Lower leg skin (tissue), 4 donors: ENCODE measurements around the gene LBHD2. TPM values are rescaled to one million over a fixed set of nuclear protein-coding genes. Genes with fewer than 3 reads are reported as not detected.

Experiments
- DNase-seq, 2 donors: peaks; one replicate each; pipeline ENCODE4 v3.0.0-alpha.2; 2019; ENCODE audit warnings: low spot score in 2 of 2
- H3K4me3 ChIP-seq: fragments of 200-600 bp; sonication (generic); 2 replicates; pipeline ENCODE4 v1.5.1; 2017; ENCODE audit warnings: mild to moderate bottlenecking, low read depth; ENCODE audit not compliant: poor library complexity, severe bottlenecking
- POLR2A ChIP-seq, 2 donors: fragments of 450-650 bp; IDR thresholded peaks; one replicate each; pipeline ENCODE4 v1.6.1; 2016 to 2017; ENCODE audit warnings: antibody characterized with exemption in 2 of 2, mild to moderate bottlenecking in 1 of 2, moderate library complexity in 1 of 2
- WGBS, 2 donors: methylation state at CpG; one replicate each; pipeline ENCODE4 v1.1.5; 2018; 5-methylcytosine and 5-hydroxymethylcytosine counted together
- intact Hi-C: fragments of 100-400 bp; cut with DNase I; formaldehyde crosslinking; loops from one replicate; pipeline ENCODE4 v1.15.0; 2023; ENCODE audit warnings: low total_unique reads
- total RNA-seq, 4 donors: library from RNA; depleted of rRNA; stranded (reverse); fragments of >200 nt; gene quantifications; one replicate each; pipeline ENCODE4 v1.1.0, GENCODE V29; 2016
- TF ChIP-seq, protein P1 (sequence below), 3 donors: fragments of 450-650 bp; IDR thresholded peaks; one replicate each; pipeline ENCODE4 v1.5.1; 2016; ENCODE audit warnings: antibody characterized with exemption in 3 of 3, mild to moderate bottlenecking in 3 of 3, moderate library complexity in 2 of 3

LBHD2 gene
- total RNA-seq, 4 donors from 2014 or later = not detected

DNA sequence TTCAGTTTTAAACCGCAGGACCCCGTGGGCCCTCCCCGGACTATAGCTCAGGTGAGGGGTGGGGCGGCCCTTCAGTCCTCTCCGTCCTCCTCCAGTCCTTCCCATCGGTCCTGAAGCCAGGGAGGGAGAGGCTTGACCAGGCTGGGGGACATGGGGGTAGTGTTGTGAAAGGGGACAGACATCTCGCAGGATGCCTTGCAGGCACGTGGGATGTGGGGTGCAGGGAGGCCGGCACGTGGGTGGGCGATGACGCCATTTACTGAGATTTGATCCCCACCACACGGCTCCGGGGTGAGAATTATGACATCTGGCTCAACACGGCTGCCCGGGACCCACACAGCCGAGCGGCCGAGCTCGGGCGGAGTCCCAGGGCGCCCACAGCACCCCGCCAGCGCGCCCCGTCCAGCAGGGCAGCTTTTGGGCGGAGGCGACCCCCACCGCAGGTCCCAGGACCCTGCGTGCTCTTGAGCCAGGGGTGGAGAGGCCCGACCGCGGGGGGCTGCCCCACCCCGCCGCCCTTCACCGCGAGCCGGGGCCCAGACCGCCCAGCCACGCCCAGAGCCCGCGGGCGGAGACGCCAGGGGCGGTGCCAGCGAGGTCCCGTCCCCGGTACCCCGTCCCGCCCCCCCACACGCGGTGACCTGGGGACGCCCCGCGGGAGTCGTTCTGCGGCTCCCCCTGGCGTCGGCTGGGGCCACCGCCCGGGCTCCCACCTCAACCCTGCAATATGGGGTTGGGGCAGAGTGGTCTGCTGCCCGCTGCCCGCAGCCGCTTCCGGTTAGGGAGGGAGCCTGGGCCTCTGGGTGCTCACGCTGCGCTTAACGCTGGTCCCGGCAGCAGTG is 7.3 kb downstream of the LBHD2 start:
- WGBS, 2 donors = 26 to 32% methylated on average over 15 of the region's 69 CpGs
- no peak overlapping the region for H3K4me3 ChIP-seq
- DNase-seq = no peak
- TF ChIP-seq POLR2A (IDR thresholded peaks at IDR 0.05) = no peak
- TF ChIP-seq, protein P1, sequence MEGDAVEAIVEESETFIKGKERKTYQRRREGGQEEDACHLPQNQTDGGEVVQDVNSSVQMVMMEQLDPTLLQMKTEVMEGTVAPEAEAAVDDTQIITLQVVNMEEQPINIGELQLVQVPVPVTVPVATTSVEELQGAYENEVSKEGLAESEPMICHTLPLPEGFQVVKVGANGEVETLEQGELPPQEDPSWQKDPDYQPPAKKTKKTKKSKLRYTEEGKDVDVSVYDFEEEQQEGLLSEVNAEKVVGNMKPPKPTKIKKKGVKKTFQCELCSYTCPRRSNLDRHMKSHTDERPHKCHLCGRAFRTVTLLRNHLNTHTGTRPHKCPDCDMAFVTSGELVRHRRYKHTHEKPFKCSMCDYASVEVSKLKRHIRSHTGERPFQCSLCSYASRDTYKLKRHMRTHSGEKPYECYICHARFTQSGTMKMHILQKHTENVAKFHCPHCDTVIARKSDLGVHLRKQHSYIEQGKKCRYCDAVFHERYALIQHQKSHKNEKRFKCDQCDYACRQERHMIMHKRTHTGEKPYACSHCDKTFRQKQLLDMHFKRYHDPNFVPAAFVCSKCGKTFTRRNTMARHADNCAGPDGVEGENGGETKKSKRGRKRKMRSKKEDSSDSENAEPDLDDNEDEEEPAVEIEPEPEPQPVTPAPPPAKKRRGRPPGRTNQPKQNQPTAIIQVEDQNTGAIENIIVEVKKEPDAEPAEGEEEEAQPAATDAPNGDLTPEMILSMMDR (IDR thresholded peaks at IDR 0.05) = no peak
- intact Hi-C loops = no loop called here

DNA sequence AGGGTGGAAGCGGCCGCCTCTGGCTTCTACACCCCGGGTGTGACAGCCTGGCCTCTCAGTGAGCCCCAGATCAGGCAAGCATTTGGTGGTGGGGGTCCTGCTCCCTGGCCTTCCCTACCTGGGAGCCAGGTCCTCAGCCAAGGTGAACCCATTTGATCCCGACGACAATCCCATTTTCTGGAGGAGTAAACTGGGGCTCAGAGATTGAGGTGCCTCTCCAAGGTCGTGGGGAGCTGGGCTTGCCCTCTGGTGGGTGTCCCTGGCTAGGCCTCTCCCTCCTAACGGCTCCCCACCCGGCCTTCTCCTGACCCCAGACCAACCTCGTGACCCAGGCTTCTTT is 7.8 kb downstream of the LBHD2 start:
- TF ChIP-seq, protein P1 (IDR thresholded peaks at IDR 0.05) = no peak
- no peak for TF ChIP-seq POLR2A (IDR thresholded peaks at IDR 0.05)
- WGBS, 2 donors = 45 to 61% methylated on average over 9 of the region's 9 CpGs
- intact Hi-C loops = no loop called here
- no peak for DNase-seq
- no peak overlapping the region for H3K4me3 ChIP-seq

DNA sequence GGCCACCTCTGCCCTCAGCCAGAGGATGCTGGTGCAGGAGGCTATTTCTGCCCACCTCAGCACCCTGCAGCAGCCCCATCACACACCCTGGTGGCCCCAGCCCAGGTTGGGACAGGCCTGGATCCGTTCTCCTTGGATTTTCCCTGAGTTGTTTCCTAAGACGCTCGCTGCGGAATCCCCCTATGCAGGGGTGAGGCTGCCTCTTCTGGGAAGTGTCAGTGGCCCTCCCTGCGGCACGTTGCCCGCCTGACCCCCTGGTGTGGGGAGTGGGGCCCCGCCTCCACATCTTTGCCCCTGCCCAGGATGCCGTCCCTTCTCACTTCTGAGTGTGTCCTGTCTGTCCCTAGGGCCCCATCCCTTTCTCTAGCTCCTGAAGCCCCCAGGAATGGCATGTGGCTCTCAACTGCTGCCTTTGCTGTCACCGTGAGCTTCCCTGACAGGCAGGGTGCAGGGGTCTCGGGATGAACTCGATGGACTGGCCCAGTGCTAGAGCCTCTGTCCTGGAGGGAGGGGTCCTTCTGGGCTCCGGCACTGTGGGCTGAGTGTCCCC is 9.9 kb downstream of the LBHD2 start:
- no peak for DNase-seq
- intact Hi-C loops = no loop called here
- TF ChIP-seq, protein P1 (IDR thresholded peaks at IDR 0.05) = no peak
- no peak for TF ChIP-seq POLR2A (IDR thresholded peaks at IDR 0.05)
- 52 to 62% methylated on average over 10 to 13 of the region's 13 CpGs for WGBS, 2 donors
- no peak overlapping the region for H3K4me3 ChIP-seq

DNA sequence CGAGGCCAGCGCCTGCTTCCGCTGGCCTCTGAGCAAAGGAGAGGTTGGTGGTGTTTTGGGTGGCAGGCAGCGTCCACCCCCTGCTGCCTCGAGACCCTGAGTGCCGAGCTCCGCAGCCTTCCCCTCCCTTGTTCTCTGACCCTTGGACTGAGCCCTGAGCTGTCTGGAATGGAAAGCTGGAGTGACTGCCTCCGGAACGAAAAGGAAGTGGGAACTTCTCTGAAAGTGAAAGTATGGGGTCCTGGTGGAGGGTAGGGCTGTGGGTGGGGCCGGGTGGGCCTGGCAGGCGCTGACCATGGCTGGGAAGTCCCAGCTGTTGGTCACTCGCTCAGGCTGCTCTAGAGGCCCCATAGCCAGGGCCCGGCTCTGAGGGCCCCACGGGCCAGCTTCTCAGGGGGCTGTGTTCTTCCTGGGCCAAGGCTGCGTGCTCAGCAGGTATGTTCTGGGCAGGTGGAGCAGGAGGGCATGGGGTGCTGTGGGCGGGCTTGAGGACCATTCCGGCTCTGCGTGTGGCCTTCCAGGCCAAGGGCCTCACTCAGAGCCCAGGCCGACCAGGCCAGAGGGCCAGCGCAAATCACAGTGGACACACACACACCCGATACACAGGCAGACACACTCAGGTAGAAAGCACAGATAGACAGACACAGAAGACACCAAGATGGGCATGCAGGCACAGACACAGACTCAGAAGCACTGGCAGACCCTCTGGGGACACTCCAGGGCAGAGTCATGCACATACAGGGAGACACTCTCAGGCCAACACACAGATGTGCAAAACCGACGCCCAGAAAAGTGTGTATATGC is 10.6 kb downstream of the LBHD2 start, which contains the start of gene EXOC3L4:
TSS of gene EXOC3L4 (plus strand) at position 320 of the 804 bp plus-strand sequence. CDS start 5,495 bp downstream, outside the sequence.
- DNase-seq = no peak
- TF ChIP-seq, protein P1 (IDR thresholded peaks at IDR 0.05) = no peak
- no peak for TF ChIP-seq POLR2A (IDR thresholded peaks at IDR 0.05)
- intact Hi-C loops = no loop called here
- no peak within 1 kb of the TSS for H3K4me3 ChIP-seq
- 71 to 83% methylated on average over 17 to 20 of the region's 23 CpGs for WGBS, 2 donors

DNA sequence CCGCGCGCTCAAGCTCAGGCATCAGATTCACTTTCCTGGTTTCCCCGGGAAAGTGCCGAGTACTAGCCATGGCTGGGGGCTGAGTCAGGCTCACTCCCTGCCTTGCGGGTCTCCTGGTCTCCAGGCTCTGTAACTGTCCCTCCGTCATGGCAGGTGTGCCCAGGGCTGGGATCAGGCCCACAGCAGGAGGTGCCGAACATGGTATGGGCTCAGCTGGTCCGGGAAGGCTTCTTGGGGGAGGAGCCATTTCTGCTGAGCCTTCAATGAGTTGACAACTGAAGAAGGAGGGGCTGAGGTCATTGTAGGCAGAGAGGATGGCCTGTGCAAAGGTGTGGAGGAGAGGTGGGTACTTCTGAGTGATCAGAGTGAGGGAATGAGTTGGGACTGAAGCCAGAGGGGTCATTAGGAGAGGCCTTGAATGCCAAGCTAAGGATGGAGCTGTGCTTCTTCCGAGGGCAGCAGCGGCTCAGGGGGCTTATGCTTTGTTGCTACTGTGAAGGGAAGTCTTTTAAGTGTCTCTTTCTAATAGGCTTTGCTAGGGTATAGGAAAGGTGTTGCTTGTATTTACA is 11.3 kb downstream of the LBHD2 start:
- TF ChIP-seq, protein P1 (IDR thresholded peaks at IDR 0.05) = no peak
- TF ChIP-seq POLR2A (IDR thresholded peaks at IDR 0.05) = no peak
- no peak for DNase-seq
- no peak overlapping the region for H3K4me3 ChIP-seq
- intact Hi-C loops = no loop called here
- 91 to 93% methylated on average over 3 to 11 of the region's 11 CpGs for WGBS, 2 donors
